ENCODE results near the gene PCNX1. TPM values are rescaled to one million over a fixed set of nuclear protein-coding genes. Genes with fewer than 3 reads are reported as not detected.

The PCNX1 gene
- total and polyA plus RNA-seq, 2 donors (not counting 1 experiment from before 2014, with no cell fraction given) = 17.0 to 84.5 TPM

- H3K27me3 Mint-ChIP-seq = no peaks in the 10 kb centered on the region
- H3K27me3 ChIP-seq (replicated peaks in 1 of 4; ENCODE audit: control extremely low read depth in 1 of 4, control insufficient read depth in 3 of 4, insufficient read depth in 4 of 4, low read length in 3 of 4) = no peaks in the 10 kb centered on the region
- ChIA-PET POLR2A (interaction anchor here (0.6 kb wide), 1 partner anchor 230 kb away, joined by 3 read pairs; no protein-coding TSS in a partner anchor), CTCF (no interaction called here)
- H3K4me1 Mint-ChIP-seq = peaks cover 7% of the 10 kb centered on the region
- H3K27ac ChIP-seq (ENCODE audit: low read length in 2 of 2) = no peak overlapping the region
- H3K36me3 ChIP-seq (replicated peaks in 1 of 2; ENCODE audit: control extremely low read depth in 1 of 2, control insufficient read depth in 1 of 2, extremely low read depth in 1 of 2, insufficient read depth in 2 of 2, low read length in 1 of 2) = no peaks in the 10 kb centered on the region
- H3K27ac Mint-ChIP-seq = no peak overlapping the region
- H3K4me3 ChIP-seq (ENCODE audit: control extremely low read depth in 1 of 5, extremely low read depth in 1 of 5, insufficient read depth in 1 of 5, low read depth in 2 of 5, low read length in 4 of 5) = no peak overlapping the region
- no peaks in the 10 kb centered on the region for H3K79me2 ChIP-seq (ENCODE audit: control insufficient read depth, insufficient read depth, low read length)
- no peak overlapping the region for H3K9ac ChIP-seq (ENCODE audit: low read length)
- WGBS (ENCODE audit: insufficient coverage) = no CpG with 5 or more reads among the region's 1 CpG
- no peaks in the 10 kb centered on the region for H3K4me1 ChIP-seq (ENCODE audit: control insufficient read depth in 2 of 2, insufficient read depth in 2 of 2, low read length in 2 of 2)
- H3K9me3 ChIP-seq (ENCODE audit: control extremely low read depth in 1 of 3, control insufficient read depth in 2 of 3, insufficient read depth in 1 of 3, low read length in 2 of 3) = peaks cover 4 to 15% (median 6%) of the 10 kb centered on the region in 3 donors
- DNase-seq (no peak), ATAC-seq (ENCODE audit: low read depth) (no peak)
- H4K20me1 ChIP-seq (ENCODE audit: control insufficient read depth, insufficient read depth, low read length, poor library complexity, severe bottlenecking) = no peaks in the 10 kb centered on the region
- no peak overlapping the region for H2AFZ ChIP-seq (ENCODE audit: insufficient read depth, low read depth, low read length, poor library complexity, severe bottlenecking)
- TF ChIP-seq EZH2 (IDR thresholded peaks at IDR 0.05; ENCODE audit: borderline replicate concordance, insufficient read depth, low read depth, low read length, poor library complexity, severe bottlenecking) = no peak
- TF ChIP-seq, protein P1, sequence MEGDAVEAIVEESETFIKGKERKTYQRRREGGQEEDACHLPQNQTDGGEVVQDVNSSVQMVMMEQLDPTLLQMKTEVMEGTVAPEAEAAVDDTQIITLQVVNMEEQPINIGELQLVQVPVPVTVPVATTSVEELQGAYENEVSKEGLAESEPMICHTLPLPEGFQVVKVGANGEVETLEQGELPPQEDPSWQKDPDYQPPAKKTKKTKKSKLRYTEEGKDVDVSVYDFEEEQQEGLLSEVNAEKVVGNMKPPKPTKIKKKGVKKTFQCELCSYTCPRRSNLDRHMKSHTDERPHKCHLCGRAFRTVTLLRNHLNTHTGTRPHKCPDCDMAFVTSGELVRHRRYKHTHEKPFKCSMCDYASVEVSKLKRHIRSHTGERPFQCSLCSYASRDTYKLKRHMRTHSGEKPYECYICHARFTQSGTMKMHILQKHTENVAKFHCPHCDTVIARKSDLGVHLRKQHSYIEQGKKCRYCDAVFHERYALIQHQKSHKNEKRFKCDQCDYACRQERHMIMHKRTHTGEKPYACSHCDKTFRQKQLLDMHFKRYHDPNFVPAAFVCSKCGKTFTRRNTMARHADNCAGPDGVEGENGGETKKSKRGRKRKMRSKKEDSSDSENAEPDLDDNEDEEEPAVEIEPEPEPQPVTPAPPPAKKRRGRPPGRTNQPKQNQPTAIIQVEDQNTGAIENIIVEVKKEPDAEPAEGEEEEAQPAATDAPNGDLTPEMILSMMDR (IDR thresholded peaks at IDR 0.05) = no peak
- intact Hi-C loops (cut with micrococcal nuclease) = no loop called here
- H3K4me3 Mint-ChIP-seq = no peak overlapping the region
- peaks cover 6% of the 10 kb centered on the region for H3K9me3 Mint-ChIP-seq (ENCODE audit: insufficient read depth)
- no peak overlapping the region for H3K4me2 ChIP-seq (replicated peaks; ENCODE audit: low read depth, low read length, poor library complexity, severe bottlenecking)
These were observed 36.3 kb upstream of the PCNX1 start for GRCh38 chr14:70871001-70871400.

DNA sequence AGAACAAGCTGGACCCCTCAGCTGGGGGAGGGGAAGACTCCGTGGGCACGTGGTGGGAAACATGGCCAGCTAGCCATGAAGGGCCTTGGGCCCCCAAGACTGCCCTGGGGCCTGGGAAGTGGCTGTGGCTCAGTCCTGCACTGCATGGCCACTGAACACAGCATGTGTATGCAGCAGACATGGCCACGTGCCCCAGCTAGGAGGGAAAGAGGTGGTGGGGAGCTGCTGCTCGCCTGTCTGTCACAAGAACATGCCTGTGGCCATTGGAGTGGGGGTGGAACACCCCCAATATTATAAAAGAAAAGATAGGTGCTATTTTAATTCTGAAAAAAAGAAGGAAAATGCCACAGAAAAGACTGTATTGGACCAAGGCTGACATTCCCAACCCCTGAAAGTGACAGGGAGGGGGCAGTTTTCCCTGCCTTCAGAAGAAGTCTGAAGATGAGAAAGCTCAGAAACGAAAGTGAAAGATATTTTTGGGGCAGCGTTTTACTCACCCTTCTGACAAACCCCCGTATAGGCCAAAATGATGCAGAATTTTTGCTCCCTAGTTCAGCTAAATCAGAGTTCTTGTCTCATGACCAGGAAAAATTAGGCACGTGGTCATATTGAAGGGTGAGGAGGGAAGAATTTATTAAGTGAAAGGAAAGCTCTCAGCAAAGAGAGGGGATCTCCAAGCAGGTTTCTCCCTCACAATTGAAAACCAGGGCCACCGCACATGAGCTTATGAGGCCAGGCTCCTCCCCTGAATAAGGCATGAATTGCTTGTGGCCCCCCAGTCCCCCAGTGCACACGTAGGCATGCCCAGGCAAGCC lies 35.2 kb upstream of the PCNX1 start:
- Histone ChIP-seq H2AFZ (ENCODE audit: insufficient read depth, low read depth, low read length, poor library complexity, severe bottlenecking) (peak overlapping the region; percentile 75), H3K27ac (ENCODE audit: low read length in 2 of 2) (no peak overlapping the region), H3K4me1 (ENCODE audit: control insufficient read depth in 2 of 2, insufficient read depth in 2 of 2, low read length in 2 of 2) (no peaks in the 10 kb centered on the region), H3K9ac (ENCODE audit: low read length) (peak overlapping the region; percentile 53), H3K9me3 (ENCODE audit: control extremely low read depth in 1 of 3, control insufficient read depth in 2 of 3, insufficient read depth in 1 of 3, low read length in 2 of 3) (peaks cover 4 to 10% (median 6%) of the 10 kb centered on the region in 3 donors), H3K27me3 (replicated peaks in 1 of 4; ENCODE audit: control extremely low read depth in 1 of 4, control insufficient read depth in 3 of 4, insufficient read depth in 4 of 4, low read length in 3 of 4) (no peaks in the 10 kb centered on the region), H4K20me1 (ENCODE audit: control insufficient read depth, insufficient read depth, low read length, poor library complexity, severe bottlenecking) (no peaks in the 10 kb centered on the region), H3K79me2 (ENCODE audit: control insufficient read depth, insufficient read depth, low read length) (no peaks in the 10 kb centered on the region), H3K4me3 (ENCODE audit: control extremely low read depth in 1 of 5, extremely low read depth in 1 of 5, insufficient read depth in 1 of 5, low read depth in 2 of 5, low read length in 4 of 5) (peak overlapping the region in 3 of 5 experiments; percentile 18 to 47 (median 34)), H3K4me2 (replicated peaks; ENCODE audit: low read depth, low read length, poor library complexity, severe bottlenecking) (peak overlapping the region; percentile 53), H3K36me3 (replicated peaks in 1 of 2; ENCODE audit: control extremely low read depth in 1 of 2, control insufficient read depth in 1 of 2, extremely low read depth in 1 of 2, insufficient read depth in 2 of 2, low read length in 1 of 2) (no peaks in the 10 kb centered on the region)
- TF ChIP-seq EZH2 (IDR thresholded peaks at IDR 0.05; ENCODE audit: borderline replicate concordance, insufficient read depth, low read depth, low read length, poor library complexity, severe bottlenecking) = no peak
- TF ChIP-seq, protein P1 (IDR thresholded peaks at IDR 0.05) = no peak
- Mint-ChIP-seq H3K9me3 (ENCODE audit: insufficient read depth) (peaks cover 6% of the 10 kb centered on the region), H3K27me3 (no peaks in the 10 kb centered on the region), H3K4me3 (peak overlapping the region; percentile 78), H3K27ac (peak overlapping the region; percentile 7), H3K4me1 (peaks cover 7% of the 10 kb centered on the region)
- ChIA-PET POLR2A (no interaction called here), CTCF (interaction anchor here (0.7 kb wide), 1 partner anchor 100 kb away, joined by 3 read pairs; no protein-coding TSS in a partner anchor)
- DNase-seq (peak; percentile 19), ATAC-seq (ENCODE audit: low read depth) (no peak)
- intact Hi-C loops (cut with micrococcal nuclease) = no loop called here
- WGBS (ENCODE audit: insufficient coverage) = 67% methylated on average over 6 of the region's 10 CpGs
